ENCODE measurements around the gene NEUROD1.

GRCh38 chr2:181673173-181673572, 7.1 kb downstream of the NEUROD1 start:
- no peak for TF ChIP-seq ZNF274 (IDR thresholded peaks at IDR 0.05; ENCODE audit: low read depth, low read length)
- TF ChIP-seq SUZ12 (IDR thresholded peaks at IDR 0.05; ENCODE audit: extremely low read depth, insufficient read depth, insufficient read length): no peak
- no peak for TF ChIP-seq YY1 (IDR thresholded peaks at IDR 0.05; ENCODE audit: insufficient read depth, insufficient read length)
